GM23248 (cell line): ENCODE data around the gene KCND2. TPM values are rescaled to one million over a fixed set of nuclear protein-coding genes. Genes with fewer than 3 reads are reported as not detected.
A peak's percentile ranks its signal among the peaks of the same experiment; 100 is the strongest.

ENCODE experiments used
- DNase-seq: peaks from one replicate; pipeline ENCODE4 v3.0.0-alpha.2; 2015
- H2AFZ ChIP-seq: fragments of 200-600 bp; sonication (generic); 2 replicates; pipeline ENCODE4 v1.6.1; 2016; ENCODE audit warnings: antibody characterized with exemption
- H3F3A ChIP-seq: fragments of 200-600 bp; sonication (generic); 2 replicates; pipeline ENCODE4 v1.6.1; 2016; ENCODE audit warnings: mild to moderate bottlenecking, antibody characterized with exemption, mixed run types; ENCODE audit not compliant: insufficient read depth
- H3K27ac ChIP-seq: fragments of 200-600 bp; sonication (generic); 2 replicates; pipeline ENCODE4 v1.5.1; 2016; ENCODE audit warnings: mild to moderate bottlenecking
- H3K27me3 ChIP-seq: fragments of 200-600 bp; sonication (generic); replicated peaks from 2 replicates; pipeline ENCODE4 v1.6.1; 2016; ENCODE audit warnings: mild to moderate bottlenecking; ENCODE audit not compliant: insufficient read depth
- H3K36me3 ChIP-seq: fragments of 200-600 bp; sonication (generic); 2 replicates; pipeline ENCODE4 v1.6.1; 2016; ENCODE audit warnings: low read depth, mild to moderate bottlenecking
- H3K4me1 ChIP-seq: fragments of 200-600 bp; sonication (generic); 2 replicates; pipeline ENCODE4 v1.6.1; 2016; ENCODE audit warnings: mild to moderate bottlenecking; ENCODE audit not compliant: insufficient read depth
- H3K4me2 ChIP-seq: fragments of 200-600 bp; sonication (generic); one replicate; pipeline ENCODE4 v1.6.1; 2016; ENCODE audit warnings: mild to moderate bottlenecking; ENCODE audit not compliant: unreplicated experiment
- H3K4me3 ChIP-seq: fragments of 200-600 bp; sonication (generic); 2 replicates; pipeline ENCODE4 v1.5.1; 2016; ENCODE audit warnings: mild to moderate bottlenecking
- H3K79me2 ChIP-seq: fragments of 200-600 bp; sonication (generic); 2 replicates; pipeline ENCODE4 v1.6.1; 2016; ENCODE audit warnings: mild to moderate bottlenecking; ENCODE audit not compliant: insufficient read depth
- H3K9ac ChIP-seq: fragments of 200-600 bp; sonication (generic); 2 replicates; pipeline ENCODE4 v1.6.1; 2016; ENCODE audit warnings: mild to moderate bottlenecking
- H3K9me2 ChIP-seq: fragments of 200-600 bp; sonication (generic); 2 replicates; pipeline ENCODE4 v1.6.1; 2016; ENCODE audit warnings: mixed run types, mild to moderate bottlenecking, moderate library complexity; ENCODE audit not compliant: insufficient read depth
- H3K9me3 ChIP-seq: fragments of 200-600 bp; sonication (generic); one replicate; pipeline ENCODE4 v1.6.1; 2017; ENCODE audit warnings: low read depth
- H4K20me1 ChIP-seq: fragments of 200-600 bp; sonication (generic); 2 replicates; pipeline ENCODE4 v1.6.0; 2016; ENCODE audit not compliant: insufficient read depth
- EZH2 ChIP-seq: fragments of 200-600 bp; sonication (generic); IDR thresholded peaks from 2 replicates; pipeline ENCODE4 v1.6.1; 2018; ENCODE audit warnings: antibody characterized with exemption, mild to moderate bottlenecking; ENCODE audit not compliant: insufficient read depth, poor library complexity, severe bottlenecking
- EZH2phosphoT487 ChIP-seq: fragments of 200-600 bp; sonication (generic); IDR thresholded peaks from 2 replicates; pipeline ENCODE4 v1.6.1; 2018; ENCODE audit warnings: antibody characterized with exemption, moderate library complexity, mild to moderate bottlenecking, low read depth; ENCODE audit not compliant: insufficient read depth
- WGBS, 2 experiments: methylation state at CpG; one replicate each; pipeline ENCODE4 v1.1.6; 2015 to 2017; ENCODE audit warnings: low lambda C conversion rate in 2 of 2, low coverage in 1 of 2; ENCODE audit errors: missing lambda C conversion rate in 2 of 2; 5-methylcytosine and 5-hydroxymethylcytosine counted together
- in situ Hi-C: fragments of 300-500 bp; cut with MboI; formaldehyde crosslinking; loops from 2 replicates; pipeline ENCODE4 v1.15.0; 2020
- polyA plus RNA-seq: library from polyadenylated mRNA; unstranded; fragments of >200 nt; fragmentation: Nextera tagmentation; extraction: Ambion mirVana; gene quantifications from 2 replicates; pipeline ENCODE4 v1.2.1, GENCODE V29; 2016
- total RNA-seq: library from RNA; depleted of rRNA; stranded (reverse); fragments of >200 nt; shearing (Covaris generic); gene quantifications from 2 replicates; pipeline ENCODE4 v1.2.3, GENCODE V29; 2014

Gene KCND2
- total and polyA plus RNA-seq, 2 experiments from 2014 or later = 0.35 to 1.5 TPM

DNA sequence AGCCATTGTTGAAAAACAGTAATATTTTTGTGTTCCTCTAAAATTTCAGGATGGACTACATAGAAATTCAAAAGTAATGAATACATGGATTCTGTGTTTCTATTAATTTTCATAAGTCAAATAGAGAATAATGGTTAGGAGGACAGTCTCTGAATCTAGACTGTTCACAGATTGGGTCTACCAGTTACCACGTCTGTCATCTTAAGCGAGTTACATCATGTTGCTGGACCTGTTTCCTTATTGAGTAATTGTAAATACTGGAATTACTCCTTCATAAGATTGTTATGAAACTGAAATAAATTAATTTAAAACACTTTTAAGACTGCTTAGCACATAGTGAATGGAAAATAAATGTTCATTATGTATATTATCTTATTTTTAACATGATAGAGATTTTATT lies 172.3 kb downstream of the KCND2 start:
- H3K4me3 ChIP-seq = no peak overlapping the region
- TF ChIP-seq EZH2phosphoT487 = no peak
- no peak for TF ChIP-seq EZH2
- 12 to 20% methylated on average over 2 of the region's 2 CpGs for WGBS, 2 experiments
- H2AFZ ChIP-seq = no peak overlapping the region
- no peak for DNase-seq
- H3K79me2 ChIP-seq = no peaks in the 10 kb centered on the region
- H3K9ac ChIP-seq = no peak overlapping the region
- no peak overlapping the region for H3K4me2 ChIP-seq
- no peak overlapping the region for H3K27ac ChIP-seq
- H3K9me2 ChIP-seq = no peaks in the 10 kb centered on the region
- in situ Hi-C loops = no loop called here
- H3K36me3 ChIP-seq = no peaks in the 10 kb centered on the region
- no peaks in the 10 kb centered on the region for H4K20me1 ChIP-seq
- H3K9me3 ChIP-seq = no peaks in the 10 kb centered on the region
- no peaks in the 10 kb centered on the region for H3K27me3 ChIP-seq
- H3F3A ChIP-seq = no peaks in the 10 kb centered on the region
- H3K4me1 ChIP-seq = no peaks in the 10 kb centered on the region

DNA sequence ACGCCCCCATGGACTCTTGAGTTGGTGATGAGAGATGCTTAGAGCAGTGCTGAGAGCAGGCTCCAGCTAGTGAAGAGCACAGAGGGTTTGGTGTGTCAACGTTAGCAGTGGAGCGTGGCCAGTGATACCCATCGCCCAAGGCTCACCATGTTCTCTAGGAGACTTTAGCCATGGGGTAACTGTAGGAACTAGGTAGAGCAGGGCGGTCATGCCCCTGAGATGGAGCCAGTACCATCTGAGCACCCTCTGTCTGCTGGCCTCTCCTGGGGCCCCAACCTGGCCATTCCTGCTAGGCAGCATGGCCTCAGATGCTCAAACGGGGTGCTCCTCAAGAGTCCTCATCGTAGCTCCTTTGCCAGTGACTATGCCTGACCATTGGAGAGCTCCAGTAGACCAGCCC lies 179.7 kb downstream of the KCND2 start:
- Histone ChIP-seq H3K9ac (no peak overlapping the region), H3K4me1 (no peaks in the 10 kb centered on the region), H3K27me3 (no peaks in the 10 kb centered on the region), H3K36me3 (no peaks in the 10 kb centered on the region), H3K4me2 (no peak overlapping the region), H3K79me2 (no peaks in the 10 kb centered on the region), H3K9me3 (no peaks in the 10 kb centered on the region), H3K27ac (no peak overlapping the region), H3K9me2 (no peaks in the 10 kb centered on the region), H3K4me3 (no peak overlapping the region), H2AFZ (no peak overlapping the region), H4K20me1 (no peaks in the 10 kb centered on the region), H3F3A (no peaks in the 10 kb centered on the region)
- no peak for TF ChIP-seq EZH2
- TF ChIP-seq EZH2phosphoT487 = no peak
- in situ Hi-C loops = no loop called here
- 29 to 35% methylated on average over 7 of the region's 7 CpGs for WGBS, 2 experiments
- no peak for DNase-seq

DNA sequence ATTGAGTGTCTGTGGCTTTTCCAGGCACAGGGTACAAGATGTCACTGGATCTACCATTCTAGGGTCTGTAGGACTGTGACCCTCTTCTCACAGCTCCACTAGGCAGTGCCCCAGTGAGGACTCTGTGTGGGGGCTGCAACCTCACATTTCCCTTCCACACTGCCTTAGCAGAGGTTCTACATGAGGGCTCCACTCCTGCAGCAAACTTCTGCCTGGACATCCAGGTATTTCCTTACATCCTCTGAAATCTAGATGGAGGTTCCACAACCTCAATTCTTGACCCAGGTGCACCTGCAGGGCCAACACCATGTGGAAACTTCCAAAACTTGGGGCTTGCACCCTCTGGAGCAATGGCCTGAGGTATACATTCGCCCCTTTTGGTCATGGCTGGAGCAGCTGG lies 183.7 kb downstream of the KCND2 start:
- H3K9me2 ChIP-seq = no peaks in the 10 kb centered on the region
- no peaks in the 10 kb centered on the region for H3K4me1 ChIP-seq
- no peak overlapping the region for H3K27ac ChIP-seq
- H3F3A ChIP-seq = no peaks in the 10 kb centered on the region
- in situ Hi-C loops = no loop called here
- H3K9me3 ChIP-seq = no peaks in the 10 kb centered on the region
- H3K4me3 ChIP-seq = no peak overlapping the region
- WGBS, 2 experiments = 12 to 50% methylated on average over 1 of the region's 1 CpG
- no peak overlapping the region for H3K9ac ChIP-seq
- H4K20me1 ChIP-seq = no peaks in the 10 kb centered on the region
- H2AFZ ChIP-seq = no peak overlapping the region
- no peaks in the 10 kb centered on the region for H3K79me2 ChIP-seq
- no peak for TF ChIP-seq EZH2
- TF ChIP-seq EZH2phosphoT487 = no peak
- H3K36me3 ChIP-seq = no peaks in the 10 kb centered on the region
- DNase-seq = no peak
- no peaks in the 10 kb centered on the region for H3K27me3 ChIP-seq
- no peak overlapping the region for H3K4me2 ChIP-seq

DNA sequence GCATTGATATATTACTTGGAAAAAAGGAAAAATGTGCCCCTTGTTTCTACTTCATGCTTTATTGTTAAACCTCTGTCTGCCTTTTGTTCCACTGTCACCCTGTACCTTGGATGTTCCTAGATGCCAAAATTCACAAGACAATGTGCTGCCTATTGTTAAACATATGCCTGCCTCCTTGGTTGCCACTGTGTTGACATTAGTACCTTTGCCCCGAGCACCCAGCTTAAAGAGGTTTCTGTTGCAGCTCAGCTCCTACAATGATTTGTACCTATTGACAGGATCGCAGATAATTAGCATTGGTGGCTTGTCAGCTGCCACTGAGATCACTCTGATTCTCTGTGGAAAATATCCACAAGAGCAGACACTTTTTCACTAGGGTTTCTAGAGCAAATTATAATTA lies 188.0 kb downstream of the KCND2 start:
- Histone ChIP-seq H3K9ac (no peak overlapping the region), H4K20me1 (no peaks in the 10 kb centered on the region), H3K27ac (no peak overlapping the region), H3K4me2 (no peak overlapping the region), H3K79me2 (no peaks in the 10 kb centered on the region), H3K4me1 (no peaks in the 10 kb centered on the region), H3K4me3 (no peak overlapping the region), H3K36me3 (no peaks in the 10 kb centered on the region), H3F3A (no peaks in the 10 kb centered on the region), H2AFZ (no peak overlapping the region), H3K9me2 (no peaks in the 10 kb centered on the region), H3K27me3 (no peaks in the 10 kb centered on the region), H3K9me3 (no peaks in the 10 kb centered on the region)
- 31 to 43% methylated on average over 2 of the region's 2 CpGs for WGBS, 2 experiments
- DNase-seq = no peak
- TF ChIP-seq EZH2phosphoT487 (no peak), EZH2 (no peak)
- in situ Hi-C loops = no loop called here

DNA sequence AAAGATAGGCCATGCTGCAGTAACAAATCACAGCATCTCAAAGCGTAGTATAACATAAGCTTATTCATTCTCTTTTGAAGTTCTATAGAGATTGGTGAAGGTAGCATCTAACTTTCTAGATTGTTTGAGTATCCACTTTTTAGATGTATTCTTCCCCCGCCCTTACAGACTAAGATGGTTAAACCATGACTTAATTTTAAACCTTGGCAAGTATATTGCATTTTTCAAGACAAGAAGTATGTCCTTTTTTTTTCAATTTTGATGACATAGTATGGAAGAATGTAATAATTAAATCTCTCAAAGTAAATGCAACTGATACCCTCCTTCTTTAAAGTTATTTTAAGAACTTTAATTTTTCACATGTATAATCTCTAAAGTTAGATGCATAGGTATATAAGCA lies 190.0 kb downstream of the KCND2 start:
- Histone ChIP-seq H3K4me2 (no peak overlapping the region), H3K27ac (no peak overlapping the region), H3K79me2 (no peaks in the 10 kb centered on the region), H3F3A (no peaks in the 10 kb centered on the region), H3K27me3 (no peaks in the 10 kb centered on the region), H3K4me1 (no peaks in the 10 kb centered on the region), H4K20me1 (no peaks in the 10 kb centered on the region), H2AFZ (no peak overlapping the region), H3K4me3 (no peak overlapping the region), H3K36me3 (no peaks in the 10 kb centered on the region), H3K9me3 (no peaks in the 10 kb centered on the region), H3K9me2 (no peaks in the 10 kb centered on the region), H3K9ac (no peak overlapping the region)
- in situ Hi-C loops = no loop called here
- 43 to 57% methylated on average over 2 of the region's 2 CpGs for WGBS, 2 experiments
- peak; percentile 48 for DNase-seq
- TF ChIP-seq EZH2 = no peak
- no peak for TF ChIP-seq EZH2phosphoT487
